ENCODE results near the gene ZP4. TPM values are rescaled to one million over a fixed set of nuclear protein-coding genes. Genes with fewer than 3 reads are reported as not detected.
A peak's percentile ranks its signal among the peaks of the same experiment; 100 is the strongest.

ZP4 gene, protein sequence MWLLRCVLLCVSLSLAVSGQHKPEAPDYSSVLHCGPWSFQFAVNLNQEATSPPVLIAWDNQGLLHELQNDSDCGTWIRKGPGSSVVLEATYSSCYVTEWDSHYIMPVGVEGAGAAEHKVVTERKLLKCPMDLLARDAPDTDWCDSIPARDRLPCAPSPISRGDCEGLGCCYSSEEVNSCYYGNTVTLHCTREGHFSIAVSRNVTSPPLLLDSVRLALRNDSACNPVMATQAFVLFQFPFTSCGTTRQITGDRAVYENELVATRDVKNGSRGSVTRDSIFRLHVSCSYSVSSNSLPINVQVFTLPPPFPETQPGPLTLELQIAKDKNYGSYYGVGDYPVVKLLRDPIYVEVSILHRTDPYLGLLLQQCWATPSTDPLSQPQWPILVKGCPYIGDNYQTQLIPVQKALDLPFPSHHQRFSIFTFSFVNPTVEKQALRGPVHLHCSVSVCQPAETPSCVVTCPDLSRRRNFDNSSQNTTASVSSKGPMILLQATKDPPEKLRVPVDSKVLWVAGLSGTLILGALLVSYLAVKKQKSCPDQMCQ
- total RNA-seq, result not detected in 3 replicates
- long read RNA-seq, result 0 reads

DNA sequence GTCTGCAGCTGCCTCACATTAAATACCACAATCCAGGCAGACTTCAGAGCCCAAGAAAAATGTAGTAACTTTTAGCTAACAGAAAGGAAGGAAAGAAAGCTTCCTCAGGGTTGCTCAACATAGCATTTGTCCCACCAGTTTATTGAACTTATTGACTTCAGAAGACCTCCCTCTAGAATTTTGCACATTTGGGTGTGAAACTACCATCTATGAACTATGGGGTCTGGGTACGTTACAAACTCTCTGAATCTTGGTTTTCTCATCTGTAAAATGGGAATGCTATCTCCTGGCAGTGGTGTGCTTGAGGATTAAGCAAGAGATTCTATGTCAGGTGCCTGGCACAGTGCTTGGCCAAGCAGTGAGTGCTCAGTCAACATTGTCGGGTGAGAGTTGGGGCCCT, at the start of gene ZP4:
Gene ZP4, minus strand, starts transcription at position 101 of the 400 bp plus-strand sequence. CDS start 287 bp downstream, outside the sequence.
- Mint-ChIP-seq H3K27me3 (ENCODE audit: low read depth) (peaks cover 3% of the 10 kb centered on the region), H3K36me3 (ENCODE audit: low read depth) (no peaks in the 10 kb centered on the region), H3K4me1 (ENCODE audit: low read depth) (no peaks in the 10 kb centered on the region), H3K9me3 (ENCODE audit: low read depth) (peaks cover 2% of the 10 kb centered on the region), H3K27ac (ENCODE audit: unreplicated experiment) (no peak within 1 kb of the TSS), H3K4me3 (ENCODE audit: unreplicated experiment) (no peak within 1 kb of the TSS)
- no peak for DNase-seq (ENCODE audit: low spot score)
- TF ChIP-seq, protein P1, sequence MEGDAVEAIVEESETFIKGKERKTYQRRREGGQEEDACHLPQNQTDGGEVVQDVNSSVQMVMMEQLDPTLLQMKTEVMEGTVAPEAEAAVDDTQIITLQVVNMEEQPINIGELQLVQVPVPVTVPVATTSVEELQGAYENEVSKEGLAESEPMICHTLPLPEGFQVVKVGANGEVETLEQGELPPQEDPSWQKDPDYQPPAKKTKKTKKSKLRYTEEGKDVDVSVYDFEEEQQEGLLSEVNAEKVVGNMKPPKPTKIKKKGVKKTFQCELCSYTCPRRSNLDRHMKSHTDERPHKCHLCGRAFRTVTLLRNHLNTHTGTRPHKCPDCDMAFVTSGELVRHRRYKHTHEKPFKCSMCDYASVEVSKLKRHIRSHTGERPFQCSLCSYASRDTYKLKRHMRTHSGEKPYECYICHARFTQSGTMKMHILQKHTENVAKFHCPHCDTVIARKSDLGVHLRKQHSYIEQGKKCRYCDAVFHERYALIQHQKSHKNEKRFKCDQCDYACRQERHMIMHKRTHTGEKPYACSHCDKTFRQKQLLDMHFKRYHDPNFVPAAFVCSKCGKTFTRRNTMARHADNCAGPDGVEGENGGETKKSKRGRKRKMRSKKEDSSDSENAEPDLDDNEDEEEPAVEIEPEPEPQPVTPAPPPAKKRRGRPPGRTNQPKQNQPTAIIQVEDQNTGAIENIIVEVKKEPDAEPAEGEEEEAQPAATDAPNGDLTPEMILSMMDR (IDR thresholded peaks at IDR 0.05), result no peak

DNA sequence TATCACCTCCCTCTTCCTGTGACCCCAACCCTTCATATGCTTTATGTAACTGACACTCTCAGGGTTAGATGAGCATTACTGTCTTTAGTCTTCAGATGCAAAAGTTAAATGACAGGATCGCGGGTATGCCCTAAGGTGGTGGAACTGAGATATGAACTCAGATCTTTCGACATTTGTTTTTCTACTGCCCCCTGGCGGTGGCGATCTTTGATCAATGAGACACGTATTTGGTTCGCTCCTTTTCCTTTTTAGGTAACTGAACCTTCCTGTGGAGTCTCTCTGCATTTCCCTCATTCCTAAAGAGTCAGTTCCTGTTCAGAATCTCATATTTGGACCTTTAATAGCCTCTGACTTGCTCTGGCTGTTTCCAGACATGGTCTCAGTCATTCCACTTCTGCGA, 47.8 kb upstream of the ZP4 start:
- H3K9me3 Mint-ChIP-seq (ENCODE audit: low read depth), result peaks cover 4% of the 10 kb centered on the region
- H3K4me1 Mint-ChIP-seq (ENCODE audit: low read depth), result no peaks in the 10 kb centered on the region
- no peak for DNase-seq (ENCODE audit: low spot score)
- no peak overlapping the region for H3K4me3 Mint-ChIP-seq (ENCODE audit: unreplicated experiment)
- TF ChIP-seq, protein P1 (IDR thresholded peaks at IDR 0.05), result peak; percentile 19
- H3K36me3 Mint-ChIP-seq (ENCODE audit: low read depth), result no peaks in the 10 kb centered on the region
- H3K27ac Mint-ChIP-seq (ENCODE audit: unreplicated experiment), result no peak overlapping the region
- no peaks in the 10 kb centered on the region for H3K27me3 Mint-ChIP-seq (ENCODE audit: low read depth)

- DNase-seq (ENCODE audit: low spot score), result no peak
- Mint-ChIP-seq H3K4me3 (ENCODE audit: unreplicated experiment) (no peak overlapping the region), H3K4me1 (ENCODE audit: low read depth) (no peaks in the 10 kb centered on the region), H3K9me3 (ENCODE audit: low read depth) (peaks cover 4% of the 10 kb centered on the region), H3K27me3 (ENCODE audit: low read depth) (no peaks in the 10 kb centered on the region), H3K27ac (ENCODE audit: unreplicated experiment) (no peak overlapping the region), H3K36me3 (ENCODE audit: low read depth) (no peaks in the 10 kb centered on the region)
- TF ChIP-seq, protein P1 (IDR thresholded peaks at IDR 0.05), result no peak
Measured at GRCh38 chr1:237938068-237938467, 47.3 kb upstream of the ZP4 start.

- H3K4me1 Mint-ChIP-seq (ENCODE audit: low read depth), result no peaks in the 10 kb centered on the region
- TF ChIP-seq, protein P1 (IDR thresholded peaks at IDR 0.05), result no peak
- H3K4me3 Mint-ChIP-seq (ENCODE audit: unreplicated experiment), result no peak overlapping the region
- no peak for DNase-seq (ENCODE audit: low spot score)
- no peak overlapping the region for H3K27ac Mint-ChIP-seq (ENCODE audit: unreplicated experiment)
- H3K36me3 Mint-ChIP-seq (ENCODE audit: low read depth), result no peaks in the 10 kb centered on the region
- no peaks in the 10 kb centered on the region for H3K27me3 Mint-ChIP-seq (ENCODE audit: low read depth)
- H3K9me3 Mint-ChIP-seq (ENCODE audit: low read depth), result no peaks in the 10 kb centered on the region
Measured at GRCh38 chr1:237932816-237933215, 42.1 kb upstream of the ZP4 start.

DNA sequence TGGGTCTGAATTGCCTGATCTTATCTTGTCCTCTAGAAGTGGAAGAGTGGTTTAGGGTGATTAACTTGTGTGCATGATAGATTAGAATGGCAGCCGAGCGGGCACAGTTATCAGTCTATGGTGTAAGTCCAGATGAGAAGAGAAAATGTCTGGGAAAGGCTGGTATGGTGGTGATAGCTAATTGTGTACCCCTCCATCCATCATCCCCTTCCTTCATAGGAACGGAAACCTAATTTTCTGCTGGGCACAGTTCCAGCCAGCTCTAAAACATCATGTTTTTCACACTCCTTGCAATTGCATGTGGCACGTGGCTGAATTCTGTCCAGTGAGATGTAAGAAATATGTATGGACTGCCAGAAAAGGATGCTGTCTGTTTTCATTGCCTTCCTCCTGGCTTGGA, 40.9 kb upstream of the ZP4 start:
- Mint-ChIP-seq H3K9me3 (ENCODE audit: low read depth) (no peaks in the 10 kb centered on the region), H3K4me1 (ENCODE audit: low read depth) (no peaks in the 10 kb centered on the region), H3K36me3 (ENCODE audit: low read depth) (no peaks in the 10 kb centered on the region), H3K4me3 (ENCODE audit: unreplicated experiment) (no peak overlapping the region), H3K27ac (ENCODE audit: unreplicated experiment) (no peak overlapping the region), H3K27me3 (ENCODE audit: low read depth) (no peaks in the 10 kb centered on the region)
- TF ChIP-seq, protein P1 (IDR thresholded peaks at IDR 0.05), result no peak
- no peak for DNase-seq (ENCODE audit: low spot score)

Measured in chondrocyte (in vitro differentiated cells).